ENCODE data around the gene GARIN5A.

The GARIN5A gene

DNA sequence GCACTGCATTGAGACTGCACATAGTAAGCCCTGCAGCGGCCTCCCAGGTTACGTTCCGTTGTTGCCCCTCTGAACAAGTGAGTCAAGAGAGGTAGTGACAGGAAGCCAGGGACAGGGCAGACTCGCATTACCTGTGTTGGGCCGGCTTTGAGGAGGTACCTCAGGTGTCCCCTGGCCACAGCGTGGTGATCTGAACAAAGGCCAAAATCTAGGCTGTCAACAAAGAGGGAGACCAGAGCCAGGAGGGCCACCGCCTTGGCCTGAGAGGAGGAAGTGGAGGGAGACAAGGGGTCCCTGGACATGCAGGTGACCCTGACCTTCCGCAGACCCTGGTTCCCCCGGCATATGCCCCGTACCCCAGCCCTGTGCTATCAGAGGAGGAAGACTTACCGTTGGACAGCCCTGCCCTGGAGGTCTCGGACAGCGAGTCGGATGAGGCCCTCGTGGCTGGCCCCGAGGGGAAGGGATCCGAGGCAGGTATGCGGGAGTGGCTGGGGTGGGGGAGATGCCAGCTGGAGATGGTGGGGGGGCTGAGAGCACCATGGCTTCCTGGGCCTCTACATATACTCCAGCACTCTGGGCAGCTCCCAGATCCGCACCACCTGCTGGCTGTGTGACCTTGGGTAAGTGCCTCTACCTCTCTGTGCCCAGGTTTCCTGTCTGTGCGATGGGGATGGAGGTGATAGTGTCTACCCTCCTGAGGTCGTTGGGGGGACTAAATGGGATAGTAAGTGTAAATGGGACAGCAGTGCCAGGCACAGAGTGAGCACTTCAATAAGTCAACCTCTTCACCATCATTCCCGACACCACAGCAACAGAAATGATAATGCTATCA, 53.2 kb downstream of the GARIN5A start:
- no peak overlapping the region for H3K4me3 ChIP-seq (ENCODE audit: low read depth, low read length)
- TF ChIP-seq, protein P1, sequence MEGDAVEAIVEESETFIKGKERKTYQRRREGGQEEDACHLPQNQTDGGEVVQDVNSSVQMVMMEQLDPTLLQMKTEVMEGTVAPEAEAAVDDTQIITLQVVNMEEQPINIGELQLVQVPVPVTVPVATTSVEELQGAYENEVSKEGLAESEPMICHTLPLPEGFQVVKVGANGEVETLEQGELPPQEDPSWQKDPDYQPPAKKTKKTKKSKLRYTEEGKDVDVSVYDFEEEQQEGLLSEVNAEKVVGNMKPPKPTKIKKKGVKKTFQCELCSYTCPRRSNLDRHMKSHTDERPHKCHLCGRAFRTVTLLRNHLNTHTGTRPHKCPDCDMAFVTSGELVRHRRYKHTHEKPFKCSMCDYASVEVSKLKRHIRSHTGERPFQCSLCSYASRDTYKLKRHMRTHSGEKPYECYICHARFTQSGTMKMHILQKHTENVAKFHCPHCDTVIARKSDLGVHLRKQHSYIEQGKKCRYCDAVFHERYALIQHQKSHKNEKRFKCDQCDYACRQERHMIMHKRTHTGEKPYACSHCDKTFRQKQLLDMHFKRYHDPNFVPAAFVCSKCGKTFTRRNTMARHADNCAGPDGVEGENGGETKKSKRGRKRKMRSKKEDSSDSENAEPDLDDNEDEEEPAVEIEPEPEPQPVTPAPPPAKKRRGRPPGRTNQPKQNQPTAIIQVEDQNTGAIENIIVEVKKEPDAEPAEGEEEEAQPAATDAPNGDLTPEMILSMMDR (IDR thresholded peaks at IDR 0.05; ENCODE audit: low read depth, low read length): no peak

DNA sequence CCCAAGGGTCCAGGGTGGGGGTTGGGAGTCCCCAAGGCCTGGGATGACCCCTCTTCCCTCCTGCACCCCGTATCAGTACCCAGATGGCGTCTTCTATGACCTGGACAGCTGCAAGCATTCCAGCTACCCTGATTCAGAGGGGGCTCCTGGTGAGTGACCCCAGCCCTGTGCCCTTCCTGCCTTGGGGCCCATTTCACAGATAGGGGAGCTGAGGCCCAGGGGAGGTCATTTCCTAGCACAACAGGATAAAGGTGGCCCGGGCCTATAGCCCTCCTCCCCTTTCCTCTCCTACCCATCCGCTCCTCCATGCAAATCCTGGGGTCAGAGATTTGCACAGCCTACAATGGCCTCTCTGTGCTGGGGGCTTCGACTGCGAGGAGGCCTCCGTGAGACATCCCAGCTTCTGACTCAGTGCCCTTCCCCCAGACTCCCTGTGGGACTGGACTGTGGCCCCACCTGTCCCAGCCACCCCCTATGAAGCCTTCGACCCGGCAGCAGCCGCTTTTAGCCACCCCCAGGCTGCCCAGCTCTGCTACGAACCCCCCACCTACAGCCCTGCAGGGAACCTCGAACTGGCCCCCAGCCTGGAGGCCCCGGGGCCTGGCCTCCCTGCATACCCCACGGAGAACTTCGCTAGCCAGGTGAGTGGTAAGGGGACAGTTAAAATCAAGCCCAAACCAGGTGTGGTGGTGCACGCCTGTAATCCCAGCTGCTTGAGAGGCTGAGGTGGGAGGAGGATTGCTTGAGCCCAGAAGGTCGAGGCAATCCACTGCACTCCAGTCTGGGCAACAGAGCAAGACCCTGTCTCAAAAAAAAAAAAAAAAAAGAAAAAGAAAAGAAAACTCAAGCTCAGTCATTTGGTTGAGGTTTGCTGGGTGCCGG, 54.0 kb downstream of the GARIN5A start:
- TF ChIP-seq, protein P1 (IDR thresholded peaks at IDR 0.05; ENCODE audit: low read depth, low read length): no peak
- H3K4me3 ChIP-seq (ENCODE audit: low read depth, low read length): no peak overlapping the region

DNA sequence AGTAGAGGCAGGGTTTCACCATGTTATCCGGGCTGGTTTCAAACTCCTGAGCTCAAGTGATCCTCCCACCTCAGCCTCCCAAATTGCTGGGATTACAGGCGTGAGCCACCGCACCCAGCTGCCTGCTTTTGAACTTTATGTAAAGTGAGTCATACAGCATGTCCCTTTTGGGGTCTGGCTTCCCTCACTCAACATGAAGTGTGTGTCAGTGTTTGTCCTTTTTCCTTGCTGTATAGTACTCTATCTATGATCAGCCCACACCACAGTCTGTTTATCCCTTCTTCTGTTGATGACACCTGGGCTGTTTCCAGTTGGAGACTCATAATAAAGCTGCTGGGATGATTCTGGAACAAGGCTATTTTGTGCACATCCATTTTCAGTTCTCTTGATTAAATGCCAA, 55.8 kb downstream of the GARIN5A start:
- TF ChIP-seq, protein P1 (IDR thresholded peaks at IDR 0.05; ENCODE audit: low read depth, low read length): no peak
- H3K4me3 ChIP-seq (ENCODE audit: low read depth, low read length): no peak overlapping the region

DNA sequence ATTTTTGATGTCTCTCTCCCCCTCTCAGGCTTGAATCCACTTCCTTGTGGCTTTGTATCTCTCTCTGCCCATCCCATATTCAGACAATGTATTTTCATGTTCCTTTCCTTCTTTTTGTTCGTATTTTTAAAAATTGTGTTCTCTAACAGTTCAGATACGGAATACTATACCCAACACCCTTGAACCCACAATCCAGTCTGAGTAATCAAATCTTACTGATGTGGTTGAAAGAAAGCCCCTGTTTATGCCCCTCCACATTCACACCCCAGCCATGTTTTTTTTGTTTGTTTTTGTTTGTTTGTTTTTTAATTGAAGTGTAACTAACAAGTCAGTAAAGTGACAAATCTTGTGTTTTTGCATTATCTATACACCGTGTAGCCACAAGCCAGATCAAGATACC, 56.5 kb downstream of the GARIN5A start:
- no peak overlapping the region for H3K4me3 ChIP-seq (ENCODE audit: low read depth, low read length)

DNA sequence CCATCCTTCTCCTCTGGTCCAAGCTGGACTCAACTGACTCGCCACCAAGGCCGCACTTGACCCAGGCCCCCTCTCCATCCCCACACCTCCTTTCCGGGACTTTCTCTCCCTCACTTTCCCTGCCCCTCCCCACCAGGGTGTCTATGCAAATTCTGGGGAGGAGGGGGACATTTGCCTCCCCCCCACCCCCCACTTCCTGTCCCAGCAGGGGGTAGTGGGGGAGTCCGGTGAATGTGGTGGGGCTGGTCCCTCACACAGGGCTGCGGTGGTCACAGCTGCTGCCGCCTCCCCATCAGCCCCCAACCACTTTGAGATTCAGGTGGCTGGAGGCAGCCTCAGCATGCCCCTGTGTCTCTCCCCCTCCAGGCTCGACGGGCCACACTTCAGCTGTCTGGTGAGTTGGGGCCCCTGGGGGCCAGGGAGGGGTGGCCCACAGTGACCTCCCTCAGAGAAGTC, 57.0 kb downstream of the GARIN5A start:
- no peak overlapping the region for H3K4me3 ChIP-seq (ENCODE audit: low read depth, low read length)
- TF ChIP-seq, protein P1 (IDR thresholded peaks at IDR 0.05; ENCODE audit: low read depth, low read length): no peak

More for the DNA sequence above, 56.5 kb downstream of the GARIN5A start:
- TF ChIP-seq, protein P1 (IDR thresholded peaks at IDR 0.05; ENCODE audit: low read depth, low read length): no peak

DNA sequence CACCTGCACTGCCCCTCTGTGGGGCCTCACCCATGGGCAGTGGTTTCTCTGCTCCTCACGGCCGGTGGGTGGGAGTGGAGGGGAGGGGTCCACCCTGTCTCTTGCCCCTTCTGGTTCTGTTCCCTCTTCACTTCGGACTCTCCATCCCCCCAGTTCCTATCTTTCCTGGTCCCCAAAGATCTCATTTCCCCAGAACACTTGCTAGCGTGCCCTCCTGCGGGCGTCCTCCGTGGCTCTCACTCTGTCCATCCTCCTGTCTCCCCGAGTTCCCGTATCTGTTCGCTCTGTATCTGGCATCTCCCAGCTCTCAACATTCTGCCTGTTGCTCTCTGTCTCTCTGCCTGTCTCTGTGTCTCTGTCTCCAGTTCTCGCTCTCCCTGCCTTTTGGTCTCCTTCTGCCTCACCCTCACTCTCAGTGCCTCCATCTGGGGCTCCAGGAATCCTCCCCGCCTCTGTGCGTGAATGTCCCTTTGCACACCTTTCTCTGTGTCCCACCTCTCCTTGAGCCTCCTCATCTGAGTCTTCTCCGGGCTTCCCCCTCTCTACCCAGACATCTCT, 57.5 kb downstream of the GARIN5A start:
- no peak overlapping the region for H3K4me3 ChIP-seq (ENCODE audit: low read depth, low read length)
- TF ChIP-seq, protein P1 (IDR thresholded peaks at IDR 0.05; ENCODE audit: low read depth, low read length): no peak

Measured in WI38 (cell line).